ENCODE data around the gene PMPCA.

The PMPCA gene

GRCh38 chr9:136443087-136443486 lies 32.6 kb downstream of the PMPCA start:
- H3K9me3 ChIP-seq = no peaks in the 10 kb centered on the region
- H3K4me1 ChIP-seq = no peaks in the 10 kb centered on the region
- no peak for TF ChIP-seq CTCF (IDR thresholded peaks at IDR 0.05; ENCODE audit: low read depth, low read length)
- no peak for DNase-seq
- H3K36me3 ChIP-seq = peaks cover 53% of the 10 kb centered on the region
- no peaks in the 10 kb centered on the region for H3K27me3 ChIP-seq
- no peak overlapping the region for H3K4me3 ChIP-seq (ENCODE audit: low read depth, low read length)

GRCh38 chr9:136443687-136444086 lies 33.2 kb downstream of the PMPCA start:
- peaks cover 53% of the 10 kb centered on the region for H3K36me3 ChIP-seq
- TF ChIP-seq CTCF (IDR thresholded peaks at IDR 0.05; ENCODE audit: low read depth, low read length) = no peak

DNA sequence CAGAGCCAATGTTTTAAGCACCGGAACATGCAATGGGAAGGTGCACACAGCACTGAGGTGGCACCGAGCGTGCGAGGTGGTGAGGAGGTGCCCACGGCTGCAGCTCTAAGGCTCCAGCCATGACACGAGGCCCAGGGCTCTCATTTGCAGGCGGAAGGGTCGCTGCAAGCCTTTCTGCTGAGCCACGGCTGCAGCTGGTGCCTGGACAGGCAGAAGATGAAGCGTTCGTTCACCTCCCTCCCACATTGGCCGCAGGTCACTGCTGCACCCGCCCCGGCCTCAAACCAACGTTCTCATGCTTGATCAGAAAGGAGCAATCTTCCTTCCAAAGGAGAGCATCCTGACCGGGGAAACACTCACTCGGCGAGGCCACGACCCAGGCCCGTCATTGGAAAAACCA lies 33.6 kb downstream of the PMPCA start:
- no peak overlapping the region for H3K4me3 ChIP-seq (ENCODE audit: low read depth, low read length)
- no peak for DNase-seq
- peaks cover 56% of the 10 kb centered on the region for H3K36me3 ChIP-seq
- no peaks in the 10 kb centered on the region for H3K27me3 ChIP-seq
- H3K4me1 ChIP-seq = no peaks in the 10 kb centered on the region
- no peaks in the 10 kb centered on the region for H3K9me3 ChIP-seq
- TF ChIP-seq CTCF (IDR thresholded peaks at IDR 0.05; ENCODE audit: low read depth, low read length) = no peak

More at GRCh38 chr9:136443687-136444086, 33.2 kb downstream of the PMPCA start:
- H3K4me1 ChIP-seq = no peaks in the 10 kb centered on the region
- H3K4me3 ChIP-seq (ENCODE audit: low read depth, low read length) = no peak overlapping the region
- DNase-seq = no peak
- no peaks in the 10 kb centered on the region for H3K9me3 ChIP-seq
- no peaks in the 10 kb centered on the region for H3K27me3 ChIP-seq

GRCh38 chr9:136445799-136446198 lies 35.3 kb downstream of the PMPCA start:
- TF ChIP-seq CTCF (IDR thresholded peaks at IDR 0.05; ENCODE audit: low read depth, low read length) = no peak
- Histone ChIP-seq H3K27me3 (no peaks in the 10 kb centered on the region), H3K4me1 (no peaks in the 10 kb centered on the region), H3K36me3 (peaks cover 65% of the 10 kb centered on the region), H3K9me3 (no peaks in the 10 kb centered on the region), H3K4me3 (ENCODE audit: low read depth, low read length) (no peak overlapping the region)
- DNase-seq = no peak

DNA sequence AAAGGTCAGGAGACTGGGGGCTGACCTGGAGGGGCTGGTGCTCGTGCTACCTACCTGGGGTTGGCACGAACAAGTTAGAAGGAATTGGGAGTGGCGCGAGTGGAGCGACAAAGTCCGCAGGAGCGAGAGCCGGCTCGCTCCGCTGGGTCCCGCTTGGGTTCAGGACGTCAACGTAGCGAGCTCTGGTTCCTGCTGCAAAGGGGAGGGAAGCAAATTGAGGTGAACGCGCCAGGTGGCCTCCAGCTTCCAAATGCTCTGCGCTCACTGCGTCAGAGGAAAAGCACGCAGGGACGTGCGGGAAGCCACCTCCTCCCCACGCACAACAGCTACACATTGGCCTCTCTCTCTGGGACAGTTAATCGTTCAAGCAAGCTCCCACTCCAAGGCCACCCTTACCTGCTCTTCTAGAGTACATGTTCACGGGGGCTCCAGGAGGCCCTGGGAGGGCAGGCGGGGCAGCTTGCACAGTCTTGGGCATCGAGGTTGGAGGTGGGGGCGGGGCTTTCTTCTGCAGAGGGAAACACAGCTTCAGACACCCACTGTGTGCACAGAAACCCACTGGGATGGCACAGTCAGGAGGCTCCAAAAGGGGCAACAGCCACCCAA lies 36.8 kb downstream of the PMPCA start:
- peaks cover 59% of the 10 kb centered on the region for H3K36me3 ChIP-seq
- H3K4me3 ChIP-seq (ENCODE audit: low read depth, low read length) = no peak overlapping the region
- no peaks in the 10 kb centered on the region for H3K9me3 ChIP-seq
- no peaks in the 10 kb centered on the region for H3K4me1 ChIP-seq
- no peaks in the 10 kb centered on the region for H3K27me3 ChIP-seq
- no peak for DNase-seq
- TF ChIP-seq CTCF (IDR thresholded peaks at IDR 0.05; ENCODE audit: low read depth, low read length) = no peak

DNA sequence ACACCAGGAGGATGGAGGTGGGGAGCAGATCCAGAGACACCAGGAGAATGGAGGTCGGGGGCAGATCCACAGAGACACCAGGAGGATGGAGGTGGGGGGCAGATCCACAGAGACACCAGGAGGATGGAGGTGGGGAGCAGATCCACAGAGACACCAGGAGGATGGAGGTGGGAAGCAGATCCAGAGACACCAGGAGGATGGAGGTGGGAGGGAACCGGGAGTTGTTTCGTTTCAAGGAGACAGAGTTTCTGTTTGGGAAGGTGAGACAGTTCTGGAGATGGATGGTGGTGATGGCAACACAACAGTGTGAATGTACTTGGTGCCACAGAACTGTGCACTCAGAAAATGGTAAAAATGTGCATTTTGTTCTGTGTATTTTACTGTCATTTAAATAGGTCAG lies 38.2 kb downstream of the PMPCA start:
- H3K4me1 ChIP-seq = no peaks in the 10 kb centered on the region
- no peak for TF ChIP-seq CTCF (IDR thresholded peaks at IDR 0.05; ENCODE audit: low read depth, low read length)
- H3K9me3 ChIP-seq = no peaks in the 10 kb centered on the region
- H3K36me3 ChIP-seq = peaks cover 58% of the 10 kb centered on the region
- no peak overlapping the region for H3K4me3 ChIP-seq (ENCODE audit: low read depth, low read length)
- no peaks in the 10 kb centered on the region for H3K27me3 ChIP-seq
- DNase-seq = no peak

Data from BE2C (cell line).